H1 (cell line): ENCODE results near the gene LPCAT3. TPM values are rescaled to one million over a fixed set of nuclear protein-coding genes. Genes with fewer than 3 reads are reported as not detected.

Source experiments
- CTCF ChIA-PET: fragments of 300-600 bp; sonication (Branson Sonifier 250); formaldehyde crosslinking; loops from one replicate; lab custom pipeline; 2021; ENCODE audit not compliant: partially characterized antibody; lab: Charles Lee
- POLR2A ChIA-PET: fragments of 300-600 bp; sonication (Branson Sonifier 250); formaldehyde crosslinking; loops from one replicate; lab custom pipeline; 2021; ENCODE audit warnings: inconsistent platforms; ENCODE audit not compliant: partially characterized antibody; lab: Charles Lee
- DNase-seq, 2 experiments: peaks; one replicate each; pipeline versions ENCODE4 v3.0.0 to v3.0.0-alpha.2; 2010 to 2022; ENCODE audit warnings: low spot score in 2 of 2, low read depth in 1 of 2, mixed read lengths in 1 of 2
- FAIRE-seq: peaks from 2 replicates; lab custom pipeline; 2011; peaks lifted over from hg19 to GRCh38; lab: Jason Lieb, UNC
- H2AFZ ChIP-seq: 2 replicates; pipeline ENCODE4 v1.8.1; 2012; ENCODE audit warnings: low read length, inconsistent platforms
- H2AK5ac ChIP-seq: 2 replicates; pipeline ENCODE4 v1.6.1; 2013; ENCODE audit warnings: low read depth, low read length
- H2BK120ac ChIP-seq: replicated peaks from 2 replicates; pipeline ENCODE3; 2013; ENCODE audit warnings: low read depth, low read length, inconsistent platforms
- H2BK12ac ChIP-seq: 2 replicates; pipeline ENCODE4 v1.6.1; 2013; ENCODE audit warnings: low read depth, low read length
- H2BK15ac ChIP-seq: 2 replicates; pipeline ENCODE4 v1.6.1; 2013; ENCODE audit warnings: low read length
- H2BK20ac ChIP-seq: 2 replicates; pipeline ENCODE4 v1.6.1; 2013; ENCODE audit warnings: low read length
- H2BK5ac ChIP-seq: 2 replicates; pipeline ENCODE4 v1.6.1; 2013; ENCODE audit warnings: low read depth, low read length
- H3K14ac ChIP-seq: 2 replicates; pipeline ENCODE4 v1.6.1; 2013; ENCODE audit warnings: inconsistent platforms; ENCODE audit not compliant: insufficient read length
- H3K18ac ChIP-seq: 2 replicates; pipeline ENCODE4 v1.6.1; 2013; ENCODE audit warnings: low read length; ENCODE audit errors: extremely low read depth
- H3K23ac ChIP-seq: 2 replicates; pipeline ENCODE4 v1.6.1; 2013; ENCODE audit warnings: inconsistent platforms; ENCODE audit not compliant: insufficient read length
- H3K23me2 ChIP-seq: 2 replicates; pipeline ENCODE4 v1.6.1; 2013; ENCODE audit warnings: low read depth, low read length
- H3K27ac ChIP-seq: 2 replicates; pipeline ENCODE4 v1.6.1; 2011; ENCODE audit warnings: low read depth, low read length, inconsistent platforms
- H3K27me3 ChIP-seq, 4 experiments: replicated peaks in 1 of 4; 1 replicate in 1 of 4; 2 replicates in 3 of 4; pipeline versions ENCODE4 v1.6.1 to v1.8.1; 2011 to 2013; ENCODE audit warnings: low read length in 3 of 4, mild to moderate bottlenecking in 3 of 4, inconsistent platforms in 2 of 4, mixed read lengths in 2 of 4, moderate library complexity in 1 of 4; ENCODE audit not compliant: control insufficient read depth in 3 of 4, insufficient read depth in 3 of 4; ENCODE audit errors: extremely low read depth in 1 of 4
- H3K36me3 ChIP-seq, 4 experiments: 2 replicates each; pipeline versions ENCODE4 v1.6.1 to v1.8.1; 2011 to 2013; ENCODE audit warnings: mild to moderate bottlenecking in 4 of 4, low read length in 3 of 4, moderate library complexity in 2 of 4, control low read depth in 1 of 4, inconsistent platforms in 1 of 4; ENCODE audit not compliant: insufficient read depth in 4 of 4, control insufficient read depth in 2 of 4
- H3K4ac ChIP-seq: replicated peaks from 2 replicates; pipeline ENCODE3; 2013; ENCODE audit warnings: low read length, low read depth, mixed read lengths, inconsistent platforms; ENCODE audit not compliant: insufficient read length
- H3K4me1 ChIP-seq, 4 experiments: replicated peaks in 1 of 4; 1 replicate in 1 of 4; 2 replicates in 3 of 4; pipeline versions ENCODE4 v1.6.1 to v1.8.1; 2011 to 2013; ENCODE audit warnings: low read length in 3 of 4, inconsistent platforms in 2 of 4, mixed read lengths in 1 of 4; ENCODE audit not compliant: insufficient read depth in 4 of 4, control insufficient read depth in 3 of 4
- H3K4me2 ChIP-seq, 2 experiments: 2 replicates each; pipeline versions ENCODE4 v1.6.1 to v1.8.1; 2011 to 2013; ENCODE audit warnings: low read depth in 2 of 2, low read length in 2 of 2, control low read depth in 1 of 2, inconsistent platforms in 1 of 2, mild to moderate bottlenecking in 1 of 2; ENCODE audit not compliant: insufficient read depth in 1 of 2
- H3K4me3 ChIP-seq, 4 experiments: fragments of 200-600, 300-600 bp in 1 of 4; sonication (generic), shearing (Covaris generic), sonication (Bioruptor Twin) in 1 of 4; 2 replicates each; pipeline versions ENCODE4 v1.5.1 to v1.8.1; 2011 to 2016; ENCODE audit warnings: low read length in 4 of 4, low read depth in 3 of 4, control low read depth in 2 of 4, inconsistent platforms in 2 of 4, mild to moderate bottlenecking in 2 of 4, mixed read lengths in 1 of 4, moderate library complexity in 1 of 4; ENCODE audit not compliant: insufficient read depth in 2 of 4; ENCODE audit errors: extremely low read depth in 1 of 4
- H3K56ac ChIP-seq: replicated peaks from 2 replicates; pipeline ENCODE3; 2013; ENCODE audit warnings: low read depth, mild to moderate bottlenecking, mixed read lengths, low read length, inconsistent platforms; ENCODE audit not compliant: insufficient read length
- H3K79me1 ChIP-seq: 2 replicates; pipeline ENCODE4 v1.6.1; 2013; ENCODE audit warnings: low read depth, low read length, control low read depth
- H3K79me2 ChIP-seq, 2 experiments: 2 replicates each; pipeline versions ENCODE4 v1.6.1 to v1.8.1; 2012 to 2013; ENCODE audit warnings: low read length in 2 of 2, mild to moderate bottlenecking in 2 of 2, inconsistent platforms in 1 of 2; ENCODE audit not compliant: insufficient read depth in 2 of 2, control insufficient read depth in 1 of 2
- H3K9ac ChIP-seq, 4 experiments: replicated peaks in 1 of 4; 1 replicate in 1 of 4; 2 replicates in 3 of 4; pipeline versions ENCODE4 v1.6.1 to v1.8.1; 2011 to 2013; ENCODE audit warnings: low read depth in 3 of 4, low read length in 3 of 4, control low read depth in 2 of 4, mild to moderate bottlenecking in 2 of 4, moderate library complexity in 2 of 4, inconsistent platforms in 1 of 4; ENCODE audit errors: extremely low read depth in 1 of 4
- H3K9me3 ChIP-seq, 2 experiments: 2 replicates each; pipeline versions ENCODE4 v1.6.1 to v1.8.1; 2012 to 2013; ENCODE audit warnings: mild to moderate bottlenecking in 2 of 2, moderate library complexity in 2 of 2, control low read depth in 1 of 2, inconsistent platforms in 1 of 2, low read depth in 1 of 2, low read length in 1 of 2, mixed read lengths in 1 of 2; ENCODE audit not compliant: insufficient read depth in 2 of 2
- H4K20me1 ChIP-seq, 2 experiments: replicated peaks in 1 of 2; 2 replicates each; pipeline versions ENCODE3 to v1.8.1; 2011 to 2013; ENCODE audit warnings: inconsistent platforms in 2 of 2, low read length in 2 of 2, mild to moderate bottlenecking in 1 of 2; ENCODE audit not compliant: insufficient read depth in 2 of 2, control insufficient read depth in 1 of 2
- H4K5ac ChIP-seq: 2 replicates; pipeline ENCODE4 v1.6.1; 2013; ENCODE audit warnings: low read length, low read depth, mixed read lengths, inconsistent platforms; ENCODE audit not compliant: insufficient read length
- H4K8ac ChIP-seq: 2 replicates; pipeline ENCODE4 v1.8.0; 2013; ENCODE audit warnings: mild to moderate bottlenecking, moderate library complexity, low read length, inconsistent platforms; ENCODE audit not compliant: insufficient read depth; ENCODE audit errors: extremely low read depth
- H4K91ac ChIP-seq: replicated peaks from 2 replicates; pipeline ENCODE3; 2013; ENCODE audit warnings: low read length, mixed read lengths, inconsistent platforms; ENCODE audit not compliant: insufficient read length
- TCF12 ChIP-seq: IDR thresholded peaks from 2 replicates; pipeline ENCODE4 v1.6.1; 2011; ENCODE audit warnings: low read depth, mild to moderate bottlenecking, low read length
- WGBS, 2 experiments: shearing (Covaris generic) in 1 of 2; methylation state at CpG; one replicate each; pipeline versions ENCODE4 v1.1.6 to v1.1.7; 2013 to 2015; ENCODE audit warnings: low lambda C conversion rate in 2 of 2, mixed read lengths in 2 of 2, inconsistent platforms in 1 of 2, low coverage in 1 of 2, missing lambda C conversion rate in 1 of 2; ENCODE audit not compliant: insufficient replicate concordance in 2 of 2, insufficient coverage in 1 of 2, insufficient read length in 1 of 2; ENCODE audit errors: extremely low coverage in 1 of 2, missing lambda C conversion rate in 1 of 2; 5-methylcytosine and 5-hydroxymethylcytosine counted together
- polyA plus RNA-seq, 7 experiments: library from polyadenylated mRNA; depleted of rRNA in 3 of 7; stranded (reverse) in 5 of 7; unstranded in 2 of 7; fragments of >200 nt in 5 of 7; fragments of 200-250 nt in 2 of 7; gene quantifications; 1 replicate in 5 of 7; 2 replicates in 1 of 7; 4 replicates in 1 of 7; pipeline versions ENCODE4 v1.2.1 to v1.2.3, GENCODE V29; 2011 to 2013; ENCODE audit warnings: missing spikeins in 2 of 7, mixed read lengths in 2 of 7
- total RNA-seq: library from RNA; stranded (reverse); fragmentation: NEBNext Ultra II Directional; extraction: Animal tissue kit (Norgen Biotek cat#: 25700); gene quantifications from 2 replicates; pipeline ENCODE4 v1.2.1, GENCODE V29; 2021
- TF ChIP-seq, protein P1 (sequence below): IDR thresholded peaks from 2 replicates; pipeline ENCODE4 v1.6.1; 2011; ENCODE audit warnings: low read length, improper control_type of control experiment

LPCAT3 gene
- total and polyA plus RNA-seq, 2 of the 8 experiments (the other 6 are each of a cell fraction or from before 2014, with no cell fraction given), result 55.8 to 70.4 TPM

DNA sequence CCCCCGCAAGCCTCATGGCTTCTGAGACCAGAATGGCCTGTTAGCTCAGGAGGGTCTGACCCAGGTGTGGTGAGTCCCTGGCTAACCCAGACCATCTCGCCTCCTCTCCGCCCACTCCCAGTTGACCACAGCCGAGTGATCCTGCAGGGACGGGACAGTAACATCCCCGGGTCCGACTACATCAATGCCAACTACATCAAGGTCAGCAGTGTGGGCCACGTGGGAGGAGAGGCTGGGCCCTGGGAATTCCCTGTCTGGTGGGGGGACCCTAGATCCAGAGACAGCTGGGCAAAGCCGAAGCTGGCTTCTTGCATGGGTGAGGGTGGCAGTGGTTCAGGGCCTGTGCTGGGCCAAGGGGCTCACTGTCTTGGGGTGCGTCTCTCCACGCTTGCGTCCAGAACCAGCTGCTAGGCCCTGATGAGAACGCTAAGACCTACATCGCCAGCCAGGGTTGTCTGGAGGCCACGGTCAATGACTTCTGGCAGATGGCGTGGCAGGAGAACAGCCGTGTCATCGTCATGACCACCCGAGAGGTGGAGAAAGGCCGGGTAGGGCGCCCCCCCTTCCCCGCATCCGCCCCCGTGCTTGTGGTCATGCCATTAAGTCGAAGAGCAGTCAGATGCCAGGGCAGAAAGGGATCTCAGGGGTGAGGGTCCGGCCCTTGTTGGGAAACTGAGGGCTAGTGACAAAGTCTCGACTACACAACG is 62.1 kb downstream of the LPCAT3 start:
- Histone ChIP-seq H3K56ac (no peak overlapping the region), H3K36me3 (no peaks in the 10 kb centered on the region), H4K91ac (no peak overlapping the region), H2BK15ac (no peak overlapping the region), H4K8ac (no peak overlapping the region), H3K9ac (no peak overlapping the region), H3K4ac (no peak overlapping the region), H3K27ac (no peak overlapping the region), H3K4me3 (no peak overlapping the region), H3K14ac (no peak overlapping the region), H4K5ac (no peak overlapping the region), H2AFZ (no peak overlapping the region), H2BK20ac (peak overlapping the region; percentile 32; the same call in 1 of the 2 replicates), H3K4me1 (peaks cover under 1 to 23% (median 13%) of the 10 kb centered on the region in 4 experiments), H3K4me2 (no peak overlapping the region), H2BK12ac (no peak overlapping the region), H3K27me3 (no peaks in the 10 kb centered on the region), H3K79me1 (no peaks in the 10 kb centered on the region), H3K9me3 (no peaks in the 10 kb centered on the region), H2BK5ac (no peak overlapping the region), H2BK120ac (no peak overlapping the region), H3K18ac (no peak overlapping the region), H3K23ac (no peak overlapping the region), H2AK5ac (no peak overlapping the region), H3K79me2 (no peaks in the 10 kb centered on the region), H4K20me1 (no peaks in the 10 kb centered on the region), H3K23me2 (no peaks in the 10 kb centered on the region)
- ChIA-PET POLR2A (interaction anchor here (0.6 to 44.0 kb wide), 3 partner anchors 11 to 80 kb away, joined by 3 to 1596 read pairs (median 1596); partner anchors contain the start of genes ATN1, C12orf57, EMG1 and PHB2), CTCF (interaction anchor here (0.5 to 12.2 kb wide), 5 partner anchors 10 to 188 kb away, joined by 3 to 277 read pairs (median 4); partner anchors contain the start of genes C12orf57 and RNU7-1)
- no peak for DNase-seq
- WGBS, 2 experiments, result 85% methylated on average over 24 of the region's 28 CpGs; no CpG with 5 or more reads in 1 of the 2 experiments
- no peak for FAIRE-seq
- TF ChIP-seq TCF12, result no peak
- TF ChIP-seq, protein P1, sequence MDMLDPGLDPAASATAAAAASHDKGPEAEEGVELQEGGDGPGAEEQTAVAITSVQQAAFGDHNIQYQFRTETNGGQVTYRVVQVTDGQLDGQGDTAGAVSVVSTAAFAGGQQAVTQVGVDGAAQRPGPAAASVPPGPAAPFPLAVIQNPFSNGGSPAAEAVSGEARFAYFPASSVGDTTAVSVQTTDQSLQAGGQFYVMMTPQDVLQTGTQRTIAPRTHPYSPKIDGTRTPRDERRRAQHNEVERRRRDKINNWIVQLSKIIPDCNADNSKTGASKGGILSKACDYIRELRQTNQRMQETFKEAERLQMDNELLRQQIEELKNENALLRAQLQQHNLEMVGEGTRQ, result no peak
